HS-27A (cell line): ENCODE data around the gene HEXD.
"Not testable (repeated sequence)": the region's sequence is repeated elsewhere in the genome, so short reads cannot be mapped to it uniquely, and the experiment has no call there.

Experiments used
- DNase-seq: peaks from one replicate; pipeline ENCODE4 v3.0.0-alpha.2; 2012; ENCODE audit warnings: low read depth, missing footprints

HEXD gene

GRCh38 chr17:82458885-82459424 is 40.8 kb downstream of the HEXD start:
- no peak for DNase-seq

- not testable (repeated sequence) for DNase-seq
These were observed 41.8 kb downstream of the HEXD start for GRCh38 chr17:82459936-82460335.

- DNase-seq: no peak
These were observed 43.8 kb downstream of the HEXD start for GRCh38 chr17:82461827-82462524.

GRCh38 chr17:82463391-82463790 is 45.2 kb downstream of the HEXD start:
- DNase-seq: no peak

GRCh38 chr17:82463925-82464566 is 45.9 kb downstream of the HEXD start:
- no peak for DNase-seq

GRCh38 chr17:82464567-82464929 is 46.4 kb downstream of the HEXD start:
- no peak for DNase-seq

- no peak for DNase-seq
These were observed 47.0 kb downstream of the HEXD start for GRCh38 chr17:82465023-82465603.

- DNase-seq: no peak
These were observed 50.5 kb downstream of the HEXD start for GRCh38 chr17:82468692-82469091.

- DNase-seq: no peak
These were observed 51.9 kb downstream of the HEXD start for GRCh38 chr17:82470065-82470464.

GRCh38 chr17:82474223-82475010 is 56.3 kb downstream of the HEXD start:
- no peak for DNase-seq

- no peak for DNase-seq
These were observed 57.3 kb downstream of the HEXD start for GRCh38 chr17:82475458-82475857.

- DNase-seq: no peak
These were observed 59.8 kb downstream of the HEXD start for GRCh38 chr17:82477934-82478333.

GRCh38 chr17:82479602-82480001 is 61.5 kb downstream of the HEXD start:
- no peak for DNase-seq

- DNase-seq: no peak
These were observed 62.2 kb downstream of the HEXD start for GRCh38 chr17:82480318-82480717.

- DNase-seq: no peak
These were observed 65.1 kb downstream of the HEXD start for GRCh38 chr17:82483204-82483660.

GRCh38 chr17:82483836-82484235 is 65.7 kb downstream of the HEXD start:
- DNase-seq: no peak

GRCh38 chr17:82486231-82487094 is 68.3 kb downstream of the HEXD start:
- no peak for DNase-seq

GRCh38 chr17:82487910-82488309 is 69.8 kb downstream of the HEXD start:
- no peak for DNase-seq

GRCh38 chr17:82489117-82489516 is 71.0 kb downstream of the HEXD start:
- no peak for DNase-seq

GRCh38 chr17:82489851-82490511 is 71.8 kb downstream of the HEXD start:
- DNase-seq: no peak
